Ectodermal cell (in vitro differentiated cells): ENCODE data around the gene ENTPD3.

Experiments used
- H3K27ac ChIP-seq: 2 replicates; pipeline ENCODE4 v1.7.0; 2013; ENCODE audit warnings: mild to moderate bottlenecking, low read depth, low read length; ENCODE audit not compliant: insufficient read depth, poor library complexity, severe bottlenecking
- H3K27me3 ChIP-seq: 2 replicates; pipeline ENCODE4 v1.7.0; 2013; ENCODE audit warnings: mild to moderate bottlenecking, low read length; ENCODE audit not compliant: insufficient read depth, control insufficient read depth, poor library complexity, severe bottlenecking
- H3K36me3 ChIP-seq: one replicate; pipeline ENCODE4 v1.7.0; 2013; ENCODE audit warnings: low read length; ENCODE audit not compliant: control insufficient read depth, insufficient read depth
- H3K4me1 ChIP-seq: one replicate; pipeline ENCODE4 v1.7.0; 2013; ENCODE audit warnings: low read length; ENCODE audit not compliant: control insufficient read depth, insufficient read depth
- H3K4me3 ChIP-seq: 2 replicates; pipeline ENCODE4 v1.7.0; 2013; ENCODE audit warnings: low read depth, low read length, control low read depth; ENCODE audit not compliant: insufficient read depth
- H3K9me3 ChIP-seq: 2 replicates; pipeline ENCODE4 v1.7.0; 2013; ENCODE audit warnings: mild to moderate bottlenecking, low read length, moderate library complexity; ENCODE audit not compliant: control insufficient read depth
- WGBS, 2 experiments: methylation state at CpG; one replicate each; pipeline ENCODE4 v1.1.7; 2013; ENCODE audit warnings: missing lambda C conversion rate in 2 of 2; 5-methylcytosine and 5-hydroxymethylcytosine counted together

The ENTPD3 gene

DNA sequence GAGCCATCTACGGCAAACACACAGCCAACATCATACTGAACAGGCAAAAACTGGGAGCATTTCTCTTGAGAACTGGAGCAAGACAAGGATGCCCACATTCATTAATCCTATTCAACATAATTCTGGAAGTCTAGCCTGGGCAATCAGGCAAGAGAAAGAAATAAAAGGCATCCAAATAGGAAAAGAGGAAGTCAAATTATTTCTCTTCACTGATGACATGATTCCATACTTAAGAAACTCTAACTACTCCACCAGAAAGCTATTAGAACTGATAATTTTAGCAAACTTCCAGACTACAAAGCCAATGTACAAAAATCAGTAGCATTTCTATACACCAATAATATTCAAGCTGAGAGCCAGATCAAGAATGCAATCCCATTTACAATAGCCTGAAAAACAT is 17.3 kb upstream of the ENTPD3 start:
- H3K9me3 ChIP-seq = no peaks in the 10 kb centered on the region
- H3K27ac ChIP-seq = no peak overlapping the region
- H3K4me3 ChIP-seq = no peak overlapping the region
- no peaks in the 10 kb centered on the region for H3K4me1 ChIP-seq
- WGBS, 2 experiments = 90 to 100% methylated on average over 1 of the region's 1 CpG
- no peaks in the 10 kb centered on the region for H3K27me3 ChIP-seq
- H3K36me3 ChIP-seq = no peaks in the 10 kb centered on the region

GRCh38 chr3:40377822-40378221 is 9.2 kb upstream of the ENTPD3 start:
- H3K27ac ChIP-seq = no peak overlapping the region
- no peaks in the 10 kb centered on the region for H3K4me1 ChIP-seq
- no peaks in the 10 kb centered on the region for H3K9me3 ChIP-seq
- no peaks in the 10 kb centered on the region for H3K27me3 ChIP-seq
- no peaks in the 10 kb centered on the region for H3K36me3 ChIP-seq
- WGBS, 2 experiments = 89 to 92% methylated on average over 1 of the region's 1 CpG
- H3K4me3 ChIP-seq = no peak overlapping the region

- 86 to 90% methylated on average over 4 of the region's 4 CpGs for WGBS, 2 experiments
- no peak overlapping the region for H3K4me3 ChIP-seq
- H3K36me3 ChIP-seq = no peaks in the 10 kb centered on the region
- H3K27me3 ChIP-seq = no peaks in the 10 kb centered on the region
- no peaks in the 10 kb centered on the region for H3K9me3 ChIP-seq
- no peaks in the 10 kb centered on the region for H3K4me1 ChIP-seq
- H3K27ac ChIP-seq = no peak overlapping the region
Observed at GRCh38 chr3:40379674-40380306, 7.2 kb upstream of the ENTPD3 start.

DNA sequence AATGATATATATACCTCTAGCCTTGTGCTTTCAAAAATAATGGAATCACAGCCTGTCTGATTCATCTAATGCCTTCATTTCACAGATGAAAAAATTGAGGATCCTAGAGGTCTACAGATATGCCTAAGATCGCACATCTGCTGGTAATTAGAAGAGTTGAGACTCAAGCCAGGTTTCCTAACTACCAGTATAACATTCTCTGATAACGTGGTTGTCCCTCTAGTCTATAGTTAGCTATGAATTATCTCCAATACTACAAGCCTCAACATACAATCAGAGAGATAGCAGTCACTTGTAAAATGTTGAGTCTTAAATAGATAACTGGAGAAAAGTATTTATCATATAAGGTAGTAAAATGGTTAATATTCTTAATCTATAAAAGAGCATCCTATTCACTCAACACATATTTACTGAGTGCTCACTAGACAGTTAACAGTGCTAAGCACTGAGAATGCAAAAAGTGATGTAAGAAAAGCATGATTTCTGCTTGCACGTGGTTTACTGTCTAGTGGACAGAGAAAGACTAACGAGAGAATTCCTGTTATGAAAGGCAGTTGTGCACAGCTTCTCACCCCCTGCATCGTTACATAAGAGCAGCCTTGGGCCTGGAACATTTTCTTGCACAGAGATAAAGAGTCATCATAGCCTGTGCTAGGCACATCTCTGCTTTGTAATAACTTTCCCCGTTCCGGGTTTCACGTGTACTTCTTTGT is 4.9 kb upstream of the ENTPD3 start:
- Histone ChIP-seq H3K9me3 (no peaks in the 10 kb centered on the region), H3K27ac (no peak overlapping the region), H3K36me3 (no peaks in the 10 kb centered on the region), H3K27me3 (peaks cover 17% of the 10 kb centered on the region), H3K4me1 (no peaks in the 10 kb centered on the region), H3K4me3 (no peak overlapping the region)
- WGBS, 2 experiments = 91 to 93% methylated on average over 7 to 8 of the region's 8 CpGs

DNA sequence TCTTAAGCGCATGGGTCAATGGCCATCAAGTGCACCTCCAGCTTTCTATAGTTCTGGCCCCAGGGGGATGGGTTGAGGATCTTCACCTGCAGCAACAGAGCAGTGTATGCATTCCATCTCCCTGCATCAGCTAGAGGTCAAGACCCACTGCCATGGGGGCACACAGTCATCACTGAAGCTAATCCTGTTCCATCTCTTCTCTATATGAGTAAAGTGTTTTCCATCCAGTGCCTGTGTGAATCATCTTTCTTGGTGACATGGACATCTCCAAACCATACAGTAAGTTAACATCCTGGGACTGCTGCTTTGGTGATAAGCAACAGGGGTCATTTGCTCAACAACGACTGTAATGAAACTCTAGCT is 4.4 kb upstream of the ENTPD3 start:
- 87 to 92% methylated on average over 2 of the region's 2 CpGs for WGBS, 2 experiments
- Histone ChIP-seq H3K36me3 (no peaks in the 10 kb centered on the region), H3K4me1 (no peaks in the 10 kb centered on the region), H3K27ac (no peak overlapping the region), H3K27me3 (peaks cover 22% of the 10 kb centered on the region), H3K4me3 (no peak overlapping the region), H3K9me3 (no peaks in the 10 kb centered on the region)

GRCh38 chr3:40386213-40386612 is 771 bp upstream of the ENTPD3 start:
- Histone ChIP-seq H3K27me3 (peaks cover 42% of the 10 kb centered on the region), H3K27ac (no peak overlapping the region), H3K4me3 (no peak overlapping the region), H3K36me3 (no peaks in the 10 kb centered on the region), H3K9me3 (no peaks in the 10 kb centered on the region), H3K4me1 (no peaks in the 10 kb centered on the region)
- WGBS, 2 experiments = 86 to 87% methylated on average over 3 of the region's 3 CpGs

DNA sequence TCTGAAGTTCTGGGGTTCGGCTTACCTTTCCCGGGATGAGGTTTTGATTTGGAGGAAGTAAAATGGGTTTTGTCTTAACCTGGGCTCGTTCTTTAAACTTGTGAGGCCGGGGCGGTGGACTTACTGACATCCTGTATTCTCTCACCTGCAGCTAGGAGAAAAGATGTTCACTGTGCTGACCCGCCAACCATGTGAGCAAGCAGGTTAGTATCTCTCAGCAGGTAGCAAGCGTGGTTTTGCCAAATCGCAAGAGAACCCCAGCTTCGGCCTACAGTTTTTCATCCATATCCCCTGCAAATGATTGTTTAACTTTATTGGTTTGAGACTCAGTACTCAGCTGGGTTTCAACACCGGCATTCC is 891 bp downstream of the ENTPD3 start:
- no peaks in the 10 kb centered on the region for H3K4me1 ChIP-seq

GRCh38 chr3:40396406-40396805 is 9.4 kb downstream of the ENTPD3 start:
- no peaks in the 10 kb centered on the region for H3K4me1 ChIP-seq
- H3K36me3 ChIP-seq = no peaks in the 10 kb centered on the region
- no peaks in the 10 kb centered on the region for H3K27me3 ChIP-seq
- H3K4me3 ChIP-seq = no peak overlapping the region
- H3K27ac ChIP-seq = no peak overlapping the region
- no peaks in the 10 kb centered on the region for H3K9me3 ChIP-seq
- 89 to 90% methylated on average over 5 of the region's 5 CpGs for WGBS, 2 experiments

More for the DNA sequence above, 891 bp downstream of the ENTPD3 start:
- H3K27me3 ChIP-seq = peaks cover 42% of the 10 kb centered on the region
- WGBS, 2 experiments = 78 to 86% methylated on average over 10 of the region's 10 CpGs
- H3K9me3 ChIP-seq = no peaks in the 10 kb centered on the region
- H3K27ac ChIP-seq = no peak overlapping the region
- H3K4me3 ChIP-seq = no peak overlapping the region
- H3K36me3 ChIP-seq = no peaks in the 10 kb centered on the region

DNA sequence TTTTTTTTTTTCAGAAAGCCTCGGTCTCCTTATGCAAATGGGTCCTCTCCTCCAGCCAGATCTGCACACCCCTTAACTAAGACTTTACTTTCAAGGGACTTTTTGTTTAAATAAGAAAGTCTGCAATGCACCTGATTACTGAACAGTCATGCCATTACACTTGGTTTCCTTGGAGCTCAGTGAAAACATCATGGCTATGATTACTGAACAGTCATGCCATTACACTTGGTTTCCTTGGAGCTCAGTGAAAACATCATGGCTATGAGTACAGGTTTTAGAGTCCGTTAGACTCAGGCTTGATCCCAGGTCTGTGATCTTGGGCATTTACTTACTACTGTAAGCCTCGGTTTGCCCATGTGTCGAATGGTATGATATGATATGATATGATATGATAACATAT is 10.1 kb downstream of the ENTPD3 start:
- WGBS, 2 experiments = 91 to 95% methylated on average over 1 to 3 of the region's 4 CpGs

DNA sequence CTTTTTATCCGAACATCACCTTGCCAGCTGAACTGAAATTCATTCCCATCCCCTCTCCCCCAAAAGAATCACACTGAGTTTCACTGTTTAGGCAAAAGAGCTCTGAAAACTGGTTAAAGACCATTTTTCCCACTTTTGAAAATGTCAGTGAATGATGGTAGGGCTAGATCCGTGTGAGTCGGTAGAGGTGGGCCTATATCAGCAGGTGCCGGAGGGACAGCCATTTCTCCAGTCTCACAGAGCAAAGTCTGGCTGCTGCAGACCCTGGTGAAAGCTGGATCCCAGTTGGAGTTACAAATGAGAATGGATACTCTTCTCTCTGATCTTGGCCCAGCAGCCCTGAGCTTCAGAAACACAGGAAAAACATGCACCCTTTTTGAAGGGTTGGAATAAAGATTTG is 10.9 kb downstream of the ENTPD3 start:
- Histone ChIP-seq H3K4me3 (no peak overlapping the region), H3K36me3 (no peaks in the 10 kb centered on the region), H3K4me1 (no peaks in the 10 kb centered on the region), H3K27ac (no peak overlapping the region), H3K9me3 (no peaks in the 10 kb centered on the region), H3K27me3 (no peaks in the 10 kb centered on the region)
- WGBS, 2 experiments = 82 to 88% methylated on average over 4 of the region's 4 CpGs

More for the DNA sequence above, 10.1 kb downstream of the ENTPD3 start:
- Histone ChIP-seq H3K27me3 (no peaks in the 10 kb centered on the region), H3K36me3 (no peaks in the 10 kb centered on the region), H3K9me3 (no peaks in the 10 kb centered on the region), H3K4me3 (no peak overlapping the region), H3K4me1 (no peaks in the 10 kb centered on the region), H3K27ac (no peak overlapping the region)
